OCI-LY1 (cell line): ENCODE results near the gene NHLRC3.

Experiments
- H2AFZ ChIP-seq: fragments of 200-600 bp; sonication (generic), shearing (Covaris generic); 2 replicates; pipeline ENCODE4 v1.6.0; 2014; ENCODE audit warnings: antibody characterized with exemption, mild to moderate bottlenecking, low read length
- H3F3A ChIP-seq: fragments of 200-600 bp; sonication (generic), shearing (Covaris generic); 2 replicates; pipeline ENCODE4 v1.6.0; 2014; ENCODE audit warnings: mild to moderate bottlenecking, antibody characterized with exemption, low read length, moderate library complexity; ENCODE audit not compliant: insufficient read depth
- H3K27ac ChIP-seq: fragments of 200-600 bp; sonication (generic); 2 replicates; pipeline ENCODE4 v1.5.1; 2014; ENCODE audit warnings: low read length, mixed run types, mild to moderate bottlenecking, low read depth; ENCODE audit not compliant: poor library complexity, severe bottlenecking
- H3K27me3 ChIP-seq: fragments of 200-600 bp; sonication (generic); 2 replicates; pipeline ENCODE4 v1.6.0; 2014; ENCODE audit warnings: antibody characterized with exemption, mild to moderate bottlenecking, low read length, moderate library complexity; ENCODE audit not compliant: insufficient read depth
- H3K36me3 ChIP-seq: fragments of 200-600 bp; sonication (generic); 2 replicates; pipeline ENCODE4 v1.6.1; 2014; ENCODE audit warnings: mild to moderate bottlenecking, antibody characterized with exemption, low read length, moderate library complexity, mixed read lengths; ENCODE audit not compliant: insufficient read depth
- H3K4me1 ChIP-seq: fragments of 200-600 bp; sonication (generic); 2 replicates; pipeline ENCODE4 v1.5.1; 2014; ENCODE audit warnings: mild to moderate bottlenecking, low read length, moderate library complexity; ENCODE audit not compliant: insufficient read depth, severe bottlenecking
- H3K4me2 ChIP-seq: fragments of 200-600 bp; sonication (generic), shearing (Covaris generic); 2 replicates; pipeline ENCODE4 v1.6.1; 2014; ENCODE audit warnings: low read length
- H3K4me3 ChIP-seq: fragments of 200-600 bp; sonication (generic); 2 replicates; pipeline ENCODE4 v1.5.1; 2014; ENCODE audit warnings: low read length, low read depth, mild to moderate bottlenecking, mixed read lengths; ENCODE audit not compliant: poor library complexity, severe bottlenecking
- H3K79me2 ChIP-seq: fragments of 200-600 bp; shearing (Covaris generic); 2 replicates; pipeline ENCODE4 v1.6.1; 2016; ENCODE audit warnings: mixed run types, low read length, mixed read lengths; ENCODE audit not compliant: insufficient read depth
- H3K9ac ChIP-seq: fragments of 200-600 bp; sonication (generic), shearing (Covaris generic); 2 replicates; pipeline ENCODE4 v1.6.1; 2014; ENCODE audit warnings: mild to moderate bottlenecking, low read length, mixed read lengths
- H3K9me2 ChIP-seq: fragments of 200-600 bp; sonication (generic), shearing (Covaris generic); 2 replicates; pipeline ENCODE4 v1.6.1; 2014; ENCODE audit warnings: low read depth, mild to moderate bottlenecking, low read length, mixed read lengths
- H3K9me3 ChIP-seq: fragments of 200-600 bp; shearing (Covaris generic); 2 replicates; pipeline ENCODE4 v1.6.1; 2014; ENCODE audit warnings: low read length, mixed read lengths
- H4K20me1 ChIP-seq: fragments of 200-600 bp; sonication (generic), shearing (Covaris generic); 2 replicates; pipeline ENCODE4 v1.6.0; 2016; ENCODE audit warnings: mild to moderate bottlenecking, low read length; ENCODE audit not compliant: insufficient read depth
- CTCF ChIP-seq: fragments of 200-600 bp; sonication (generic), shearing (Covaris generic); IDR thresholded peaks from 2 replicates; pipeline ENCODE4 v1.5.1; 2017; ENCODE audit warnings: mild to moderate bottlenecking, antibody characterized with exemption, low read length, moderate library complexity, mixed read lengths
- EZH2 ChIP-seq: fragments of 200-600 bp; sonication (generic), shearing (Covaris generic); IDR thresholded peaks from 2 replicates; pipeline ENCODE4 v1.8.0; 2017; ENCODE audit warnings: borderline replicate concordance, mixed run types, mild to moderate bottlenecking, antibody characterized with exemption, low read length, moderate library complexity, mixed read lengths

The NHLRC3 gene

GRCh38 chr13:39037880-39038568 lies at the start of gene NHLRC3, which contains the start of gene PROSER1:
Gene NHLRC3, plus strand, starts transcription at chr13:39038456. Its CDS starts 184 bp downstream, at chr13:39038640.
Gene PROSER1, minus strand, starts transcription at chr13:39038089. Its CDS starts 847 bp downstream, at chr13:39037242.
- peaks cover 43% of the 10 kb centered on the region for H3K79me2 ChIP-seq
- H4K20me1 ChIP-seq, result no peaks in the 10 kb centered on the region
- H3K9ac ChIP-seq, result peak within 1 kb of the TSS; percentile 79

GRCh38 chr13:38990693-38991092 lies 47.6 kb upstream of the NHLRC3 start, which contains the start of gene STOML3:
Gene STOML3, minus strand, starts transcription at chr13:38990831. Its CDS starts 110 bp downstream, at chr13:38990721.
- H3F3A ChIP-seq, result no peaks in the 10 kb centered on the region
- H3K9me3 ChIP-seq, result no peaks in the 10 kb centered on the region
- H3K36me3 ChIP-seq, result no peaks in the 10 kb centered on the region
- no peak within 1 kb of the TSS for H2AFZ ChIP-seq
- TF ChIP-seq EZH2, result no peak
- TF ChIP-seq CTCF, result no peak
- H3K79me2 ChIP-seq, result no peaks in the 10 kb centered on the region
- no peak within 1 kb of the TSS for H3K4me2 ChIP-seq
- H3K27ac ChIP-seq, result no peak within 1 kb of the TSS
- H4K20me1 ChIP-seq, result no peaks in the 10 kb centered on the region
- no peak within 1 kb of the TSS for H3K4me3 ChIP-seq
- H3K4me1 ChIP-seq, result no peaks in the 10 kb centered on the region
- no peaks in the 10 kb centered on the region for H3K9me2 ChIP-seq
- H3K9ac ChIP-seq, result no peak within 1 kb of the TSS
- no peaks in the 10 kb centered on the region for H3K27me3 ChIP-seq

More at GRCh38 chr13:39037880-39038568, at the start of gene NHLRC3, which contains the start of gene PROSER1:
- Histone ChIP-seq H3K27ac (peak within 1 kb of the TSS; percentile 68), H3K4me3 (peak within 1 kb of the TSS; percentile 96), H3F3A (no peaks in the 10 kb centered on the region), H3K27me3 (no peaks in the 10 kb centered on the region), H3K36me3 (no peaks in the 10 kb centered on the region), H2AFZ (peak within 1 kb of the TSS; percentile 60), H3K9me2 (no peaks in the 10 kb centered on the region), H3K4me1 (peaks cover 34% of the 10 kb centered on the region), H3K9me3 (no peaks in the 10 kb centered on the region), H3K4me2 (peak within 1 kb of the TSS; percentile 99)
- TF ChIP-seq CTCF, result no peak
- no peak for TF ChIP-seq EZH2

- H3K27ac ChIP-seq, result no peak overlapping the region
- H3K79me2 ChIP-seq, result no peaks in the 10 kb centered on the region
- TF ChIP-seq EZH2 (no peak), CTCF (no peak)
- no peaks in the 10 kb centered on the region for H3F3A ChIP-seq
- no peak overlapping the region for H2AFZ ChIP-seq
- no peaks in the 10 kb centered on the region for H3K9me3 ChIP-seq
- no peak overlapping the region for H3K4me3 ChIP-seq
- H3K9ac ChIP-seq, result no peak overlapping the region
- no peaks in the 10 kb centered on the region for H3K9me2 ChIP-seq
- no peaks in the 10 kb centered on the region for H4K20me1 ChIP-seq
- H3K36me3 ChIP-seq, result no peaks in the 10 kb centered on the region
- H3K4me1 ChIP-seq, result no peaks in the 10 kb centered on the region
- no peaks in the 10 kb centered on the region for H3K27me3 ChIP-seq
- no peak overlapping the region for H3K4me2 ChIP-seq
These were observed 44.9 kb upstream of the NHLRC3 start for GRCh38 chr13:38993381-38993780.
